Endothelial cell of umbilical vein (primary cell): ENCODE results near the gene SPAG16. TPM values are rescaled to one million over a fixed set of nuclear protein-coding genes. Genes with fewer than 3 reads are reported as not detected.

Experiments used
- BruUV-seq: library from RNA; stranded (reverse); fragments of 400-500 nt; replicated peaks from 2 replicates; lab custom pipeline; 2021; lab: Mats Ljungman, UMichigan
- CTCF ChIA-PET: fragments of 300-600, 350-600 bp; sonication (Branson Sonifier 250); formaldehyde crosslinking; loops from one replicate; lab custom pipeline; 2021; ENCODE audit warnings: antibody characterized with exemption, inconsistent platforms; lab: Charles Lee
- POLR2A ChIA-PET: fragments of 300-600, 350-600 bp; sonication (Branson Sonifier 250); formaldehyde crosslinking; loops from one replicate; lab custom pipeline; 2021; ENCODE audit warnings: antibody characterized with exemption, inconsistent platforms; lab: Charles Lee
- DNase-seq: peaks from one replicate; pipeline ENCODE4 v3.0.0-alpha.2; 2011; ENCODE audit warnings: low read depth, low spot score
- FAIRE-seq: peaks from 2 replicates; lab custom pipeline; 2011; peaks lifted over from hg19 to GRCh38; lab: Jason Lieb, UNC
- H2AFZ ChIP-seq: 2 replicates; pipeline ENCODE4 v1.6.0; 2012; ENCODE audit warnings: low read depth, low read length, control low read depth, inconsistent platforms
- H3K27ac ChIP-seq: 2 replicates; pipeline ENCODE4 v1.5.1; 2011; ENCODE audit warnings: low read depth, mild to moderate bottlenecking, control low read depth, low read length, moderate library complexity; ENCODE audit not compliant: insufficient read depth
- H3K27me3 ChIP-seq, 2 experiments: 2 replicates each; pipeline versions ENCODE4 v1.6.0 to v1.6.1; 2011; ENCODE audit warnings: low read length in 2 of 2, mixed read lengths in 1 of 2; ENCODE audit not compliant: control insufficient read depth in 2 of 2, insufficient read depth in 2 of 2
- H3K36me3 ChIP-seq, 2 experiments: 2 replicates in 1 of 2; 3 replicates in 1 of 2; pipeline ENCODE4 v1.5.1; 2011; ENCODE audit warnings: low read length in 2 of 2, mild to moderate bottlenecking in 1 of 2, moderate library complexity in 1 of 2; ENCODE audit not compliant: control insufficient read depth in 2 of 2, insufficient read depth in 2 of 2; ENCODE audit errors: extremely low read depth in 1 of 2
- H3K4me1 ChIP-seq: 3 replicates; pipeline ENCODE4 v1.5.1; 2011; ENCODE audit warnings: mild to moderate bottlenecking, low read length; ENCODE audit not compliant: control insufficient read depth, insufficient read depth; ENCODE audit errors: extremely low read depth
- H3K4me2 ChIP-seq: 2 replicates; pipeline ENCODE4 v1.6.1; 2011; ENCODE audit warnings: low read length, control low read depth, mixed read lengths; ENCODE audit not compliant: insufficient read depth
- H3K4me3 ChIP-seq, 3 experiments: fragments of 200-600 bp in 1 of 3; sonication (generic), shearing (Covaris generic) in 1 of 3; replicated peaks in 1 of 3; 2 replicates each; pipeline ENCODE4 v1.5.1; 2011 to 2016; ENCODE audit warnings: control low read depth in 3 of 3, low read length in 3 of 3, mild to moderate bottlenecking in 2 of 3, inconsistent platforms in 1 of 3, low read depth in 1 of 3, moderate library complexity in 1 of 3; ENCODE audit not compliant: insufficient read depth in 1 of 3
- H3K79me2 ChIP-seq: 2 replicates; pipeline ENCODE4 v1.6.0; 2012; ENCODE audit warnings: low read length, inconsistent platforms; ENCODE audit not compliant: control insufficient read depth, insufficient read depth
- H3K9ac ChIP-seq: replicated peaks from 2 replicates; pipeline ENCODE3; 2011; ENCODE audit warnings: low read length, control low read depth; ENCODE audit not compliant: insufficient read depth; ENCODE audit errors: extremely low read depth
- H3K9me1 ChIP-seq: replicated peaks from 3 replicates; pipeline ENCODE4 v1.6.0; 2011; ENCODE audit warnings: mild to moderate bottlenecking, low read length; ENCODE audit not compliant: control insufficient read depth, insufficient read depth; ENCODE audit errors: extremely low read depth
- H3K9me3 ChIP-seq: replicated peaks from 2 replicates; pipeline ENCODE4 v1.5.1; 2012; ENCODE audit warnings: low read length, inconsistent platforms; ENCODE audit not compliant: control insufficient read depth, insufficient read depth
- H4K20me1 ChIP-seq: replicated peaks from 2 replicates; pipeline ENCODE3; 2011; ENCODE audit warnings: mild to moderate bottlenecking, low read length; ENCODE audit not compliant: control insufficient read depth, insufficient read depth; ENCODE audit errors: extremely low read depth
- EZH2 ChIP-seq: IDR thresholded peaks from 2 replicates; pipeline ENCODE4 v1.6.1; 2012; ENCODE audit warnings: borderline replicate concordance, low read depth, mild to moderate bottlenecking, moderate library complexity, low read length, inconsistent platforms; ENCODE audit not compliant: severe bottlenecking
- FOS ChIP-seq: IDR thresholded peaks from 2 replicates; pipeline ENCODE4 v1.6.1; 2011; ENCODE audit warnings: mild to moderate bottlenecking, low read length, moderate library complexity, borderline replicate concordance; ENCODE audit not compliant: insufficient read depth
- GATA2 ChIP-seq: IDR thresholded peaks from 2 replicates; pipeline ENCODE4 v1.7.0; 2011; ENCODE audit warnings: low read depth, mild to moderate bottlenecking, moderate library complexity, mixed read lengths, low read length; ENCODE audit not compliant: insufficient read length, insufficient read depth
- JUN ChIP-seq: IDR thresholded peaks from 2 replicates; pipeline ENCODE4 v1.6.1; 2011; ENCODE audit warnings: borderline replicate concordance, low read depth; ENCODE audit not compliant: insufficient read length, insufficient read depth
- MYC ChIP-seq: IDR thresholded peaks from one replicate; pipeline ENCODE4 v1.6.1; 2011; ENCODE audit warnings: mild to moderate bottlenecking, low read depth, low read length
- POLR2A ChIP-seq: IDR thresholded peaks from 2 replicates; pipeline ENCODE4 v1.6.1; 2012; ENCODE audit warnings: low read depth, mild to moderate bottlenecking, control low read depth, low read length
- POLR2AphosphoS5 ChIP-seq: IDR thresholded peaks from 2 replicates; pipeline ENCODE4 v1.6.1; 2012; ENCODE audit warnings: low read depth, mild to moderate bottlenecking, control low read depth, low read length, moderate library complexity; ENCODE audit not compliant: insufficient read depth
- dilution Hi-C: fragments of 300-500 bp; cut with MboI; formaldehyde crosslinking; loops from one replicate; pipeline ENCODE4 v1.15.0; 2019; ENCODE audit warnings: low sequenced_read_pairs; ENCODE audit not compliant: extremely low pct_ligation_motif_present
- intact Hi-C: fragments of 100-400 bp; cut with micrococcal nuclease; formaldehyde crosslinking; loops from one replicate; pipeline ENCODE4 v1.10.0; 2022
- polyA plus RNA-seq, 4 experiments: library from polyadenylated mRNA; depleted of rRNA in 3 of 4; stranded (reverse) in 3 of 4; unstranded in 1 of 4; fragments of >200 nt; gene quantifications; 2 replicates each; pipeline versions ENCODE4 v1.2.1 to v1.2.3, GENCODE V29; 2011 to 2012; ENCODE audit warnings: missing spikeins in 1 of 4
- total RNA-seq: library from RNA; stranded (reverse); gene quantifications from 2 replicates; pipeline ENCODE4 v1.2.3, GENCODE V29; 2021
- TF ChIP-seq, protein P1 (sequence below): IDR thresholded peaks from 2 replicates; pipeline ENCODE4 v1.6.1; 2011; ENCODE audit not compliant: insufficient read depth, insufficient read length
- TF ChIP-seq, protein P2 (sequence below), 2 donors: IDR thresholded peaks; 1 replicate in 1 of 2; 2 replicates in 1 of 2; pipeline ENCODE4 v1.5.1; 2011; ENCODE audit warnings: low read length in 2 of 2, mild to moderate bottlenecking in 2 of 2, moderate library complexity in 2 of 2, control low read depth in 1 of 2, inconsistent platforms in 1 of 2, low read depth in 1 of 2; ENCODE audit not compliant: insufficient read depth in 1 of 2; ENCODE audit errors: extremely low read depth in 1 of 2

Gene SPAG16
- total and polyA plus RNA-seq, 2 donors (not counting 3 experiments of a cell fraction or from before 2014, with no cell fraction given) = 4.0 to 7.7 TPM

DNA sequence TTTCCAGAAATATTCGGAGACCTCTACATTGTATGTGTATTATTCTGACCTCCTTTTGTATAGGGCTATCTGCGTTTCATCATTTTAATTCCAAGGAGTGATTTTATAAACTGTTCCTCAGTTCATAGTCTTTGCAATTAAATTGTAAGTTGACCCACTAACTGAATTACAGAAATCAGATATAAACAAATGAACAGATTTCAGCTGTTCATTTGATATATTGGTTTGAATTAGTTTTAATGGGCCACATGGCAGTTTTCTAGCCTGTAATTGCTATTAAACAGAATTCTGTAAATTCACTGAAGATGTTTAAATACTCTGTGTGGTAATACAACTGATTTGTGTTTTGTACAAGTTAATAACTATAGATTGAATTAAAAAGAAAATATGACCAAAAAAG, 780.2 kb downstream of the SPAG16 start:
- Histone ChIP-seq H3K9me1 (no peaks in the 10 kb centered on the region), H3K27ac (no peak overlapping the region), H3K4me1 (peaks cover 3% of the 10 kb centered on the region), H3K9me3 (no peaks in the 10 kb centered on the region), H4K20me1 (no peaks in the 10 kb centered on the region), H3K9ac (no peak overlapping the region), H2AFZ (no peak overlapping the region), H3K79me2 (no peaks in the 10 kb centered on the region), H3K27me3 (no peaks in the 10 kb centered on the region), H3K4me2 (no peak overlapping the region), H3K4me3 (no peak overlapping the region), H3K36me3 (no peaks in the 10 kb centered on the region)
- DNase-seq (no peak), FAIRE-seq (no peak)
- CTCF ChIA-PET = no interaction called here
- TF ChIP-seq FOS = no peak
- TF ChIP-seq JUN = no peak
- TF ChIP-seq, protein P1, sequence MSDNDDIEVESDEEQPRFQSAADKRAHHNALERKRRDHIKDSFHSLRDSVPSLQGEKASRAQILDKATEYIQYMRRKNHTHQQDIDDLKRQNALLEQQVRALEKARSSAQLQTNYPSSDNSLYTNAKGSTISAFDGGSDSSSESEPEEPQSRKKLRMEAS = no peak
- no peak for TF ChIP-seq MYC
- TF ChIP-seq, protein P2, sequence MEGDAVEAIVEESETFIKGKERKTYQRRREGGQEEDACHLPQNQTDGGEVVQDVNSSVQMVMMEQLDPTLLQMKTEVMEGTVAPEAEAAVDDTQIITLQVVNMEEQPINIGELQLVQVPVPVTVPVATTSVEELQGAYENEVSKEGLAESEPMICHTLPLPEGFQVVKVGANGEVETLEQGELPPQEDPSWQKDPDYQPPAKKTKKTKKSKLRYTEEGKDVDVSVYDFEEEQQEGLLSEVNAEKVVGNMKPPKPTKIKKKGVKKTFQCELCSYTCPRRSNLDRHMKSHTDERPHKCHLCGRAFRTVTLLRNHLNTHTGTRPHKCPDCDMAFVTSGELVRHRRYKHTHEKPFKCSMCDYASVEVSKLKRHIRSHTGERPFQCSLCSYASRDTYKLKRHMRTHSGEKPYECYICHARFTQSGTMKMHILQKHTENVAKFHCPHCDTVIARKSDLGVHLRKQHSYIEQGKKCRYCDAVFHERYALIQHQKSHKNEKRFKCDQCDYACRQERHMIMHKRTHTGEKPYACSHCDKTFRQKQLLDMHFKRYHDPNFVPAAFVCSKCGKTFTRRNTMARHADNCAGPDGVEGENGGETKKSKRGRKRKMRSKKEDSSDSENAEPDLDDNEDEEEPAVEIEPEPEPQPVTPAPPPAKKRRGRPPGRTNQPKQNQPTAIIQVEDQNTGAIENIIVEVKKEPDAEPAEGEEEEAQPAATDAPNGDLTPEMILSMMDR (IDR thresholded peaks at IDR 0.05; ENCODE audit: extremely low read depth in 1 of 2, insufficient read depth in 1 of 2, low read depth in 1 of 2, low read length in 2 of 2) = no peak
- TF ChIP-seq POLR2AphosphoS5 = no peak
- TF ChIP-seq POLR2A = no peak
- no peak for TF ChIP-seq GATA2
- no peak for TF ChIP-seq EZH2
- dilution Hi-C loops = no loop called here
- BruUV-seq = no TSS peak
- intact Hi-C loops = no loop called here
- POLR2A ChIA-PET = no interaction called here
